ENCODE results near the gene ISL2. TPM values are rescaled to one million over a fixed set of nuclear protein-coding genes. Genes with fewer than 3 reads are reported as not detected.

The ISL2 gene
- polyA plus RNA-seq, 1 donor (not counting 4 experiments of a cell fraction or from before 2014, with no cell fraction given): not detected

DNA sequence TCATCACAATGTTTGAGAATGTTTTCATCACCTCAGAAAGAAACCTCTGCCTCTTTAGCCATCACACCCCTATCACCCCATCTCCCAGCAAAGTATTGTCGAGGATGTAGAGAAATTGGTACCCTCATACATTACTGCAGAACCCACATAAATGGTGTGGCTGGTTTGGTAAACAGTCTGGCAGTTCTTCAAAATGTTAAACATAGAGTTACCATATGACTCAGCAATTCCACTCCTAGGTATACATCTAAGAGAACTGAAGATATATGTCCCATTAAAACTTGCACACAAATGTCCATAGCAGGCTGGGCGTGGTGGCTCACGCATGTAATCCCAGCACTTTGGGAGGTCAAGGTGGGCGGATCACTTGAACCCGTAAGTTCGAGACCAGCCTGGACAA is 16.6 kb upstream of the ISL2 start:
- H3K9me3 ChIP-seq (ENCODE audit: control insufficient read depth, low read depth, low read length): no peaks in the 10 kb centered on the region
- no peak for TF ChIP-seq EZH2 (IDR thresholded peaks at IDR 0.05; ENCODE audit: low read length)
- TF ChIP-seq, protein P1, sequence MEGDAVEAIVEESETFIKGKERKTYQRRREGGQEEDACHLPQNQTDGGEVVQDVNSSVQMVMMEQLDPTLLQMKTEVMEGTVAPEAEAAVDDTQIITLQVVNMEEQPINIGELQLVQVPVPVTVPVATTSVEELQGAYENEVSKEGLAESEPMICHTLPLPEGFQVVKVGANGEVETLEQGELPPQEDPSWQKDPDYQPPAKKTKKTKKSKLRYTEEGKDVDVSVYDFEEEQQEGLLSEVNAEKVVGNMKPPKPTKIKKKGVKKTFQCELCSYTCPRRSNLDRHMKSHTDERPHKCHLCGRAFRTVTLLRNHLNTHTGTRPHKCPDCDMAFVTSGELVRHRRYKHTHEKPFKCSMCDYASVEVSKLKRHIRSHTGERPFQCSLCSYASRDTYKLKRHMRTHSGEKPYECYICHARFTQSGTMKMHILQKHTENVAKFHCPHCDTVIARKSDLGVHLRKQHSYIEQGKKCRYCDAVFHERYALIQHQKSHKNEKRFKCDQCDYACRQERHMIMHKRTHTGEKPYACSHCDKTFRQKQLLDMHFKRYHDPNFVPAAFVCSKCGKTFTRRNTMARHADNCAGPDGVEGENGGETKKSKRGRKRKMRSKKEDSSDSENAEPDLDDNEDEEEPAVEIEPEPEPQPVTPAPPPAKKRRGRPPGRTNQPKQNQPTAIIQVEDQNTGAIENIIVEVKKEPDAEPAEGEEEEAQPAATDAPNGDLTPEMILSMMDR (optimal IDR thresholded peaks at IDR 0.05 in 1 of 3, IDR thresholded peaks at IDR 0.05 in 1 of 3, conservative IDR thresholded peaks at IDR 0.05 in 1 of 3; ENCODE audit: extremely low read depth in 1 of 3, insufficient read depth in 2 of 3, low read length in 3 of 3): no peak
- H3K4me2 ChIP-seq (ENCODE audit: control insufficient read depth, extremely low read depth, insufficient read depth, low read depth, low read length): no peak overlapping the region
- no peak overlapping the region for H3K9ac ChIP-seq (ENCODE audit: control insufficient read depth, extremely low read depth, insufficient read depth, low read length)
- no peak overlapping the region for H2AFZ ChIP-seq (ENCODE audit: control insufficient read depth, low read length)
- dilution Hi-C loops (cut with MboI; ENCODE audit: extremely low pct_ligation_motif_present, low sequenced_read_pairs): no loop called here
- H3K36me3 ChIP-seq (ENCODE audit: control insufficient read depth in 2 of 2, extremely low read depth in 1 of 2, insufficient read depth in 2 of 2, low read length in 2 of 2): no peaks in the 10 kb centered on the region
- H4K20me1 ChIP-seq (ENCODE audit: control insufficient read depth, extremely low read depth, insufficient read depth, low read length): no peaks in the 10 kb centered on the region
- FAIRE-seq (no peak), DNase-seq (ENCODE audit: low read depth, low spot score) (no peak)
- H3K27me3 ChIP-seq (ENCODE audit: control insufficient read depth, extremely low read depth, insufficient read depth, low read length): no peaks in the 10 kb centered on the region
- peaks cover 3% of the 10 kb centered on the region for H3K4me1 ChIP-seq (ENCODE audit: control insufficient read depth, extremely low read depth, insufficient read depth, low read length)
- no peak overlapping the region for H3K4me3 ChIP-seq (ENCODE audit: control insufficient read depth in 2 of 3, extremely low read depth in 1 of 3, insufficient read depth in 2 of 3, low read depth in 1 of 3, low read length in 3 of 3)
- no peaks in the 10 kb centered on the region for H3K79me2 ChIP-seq (ENCODE audit: control insufficient read depth, insufficient read depth, low read length)
- no peak overlapping the region for H3K27ac ChIP-seq (ENCODE audit: control insufficient read depth, insufficient read depth, low read length)
- no peaks in the 10 kb centered on the region for H3K9me1 ChIP-seq (ENCODE audit: control insufficient read depth, extremely low read depth, insufficient read depth, low read length)

DNA sequence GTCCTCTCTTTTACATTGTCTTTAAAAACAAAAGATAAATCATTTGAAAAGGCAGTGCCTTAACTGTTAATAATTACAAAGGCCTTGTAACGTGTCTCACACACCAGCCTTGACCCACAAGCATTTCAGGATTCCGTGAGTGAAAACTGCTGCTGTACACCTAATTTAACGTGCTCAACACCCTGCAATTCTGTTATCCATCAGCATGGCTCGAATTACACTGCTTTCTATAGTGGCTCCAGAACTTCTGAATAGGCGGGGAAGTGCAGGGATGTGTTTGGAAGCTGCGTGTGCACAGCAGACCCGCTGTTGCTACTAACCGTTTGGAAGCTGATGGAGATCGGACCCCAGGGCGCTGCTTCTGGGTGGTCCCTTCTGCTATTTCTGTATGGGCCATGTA is 15.4 kb upstream of the ISL2 start:
- Histone ChIP-seq H3K27ac (ENCODE audit: control insufficient read depth, insufficient read depth, low read length) (no peak overlapping the region), H3K36me3 (ENCODE audit: control insufficient read depth in 2 of 2, extremely low read depth in 1 of 2, insufficient read depth in 2 of 2, low read length in 2 of 2) (no peaks in the 10 kb centered on the region), H3K4me1 (ENCODE audit: control insufficient read depth, extremely low read depth, insufficient read depth, low read length) (peaks cover 3% of the 10 kb centered on the region), H3K79me2 (ENCODE audit: control insufficient read depth, insufficient read depth, low read length) (no peaks in the 10 kb centered on the region), H3K9me1 (ENCODE audit: control insufficient read depth, extremely low read depth, insufficient read depth, low read length) (no peaks in the 10 kb centered on the region), H3K27me3 (ENCODE audit: control insufficient read depth, extremely low read depth, insufficient read depth, low read length) (no peaks in the 10 kb centered on the region), H3K9me3 (ENCODE audit: control insufficient read depth, low read depth, low read length) (no peaks in the 10 kb centered on the region), H3K9ac (ENCODE audit: control insufficient read depth, extremely low read depth, insufficient read depth, low read length) (no peak overlapping the region), H2AFZ (ENCODE audit: control insufficient read depth, low read length) (no peak overlapping the region), H3K4me3 (ENCODE audit: control insufficient read depth in 2 of 3, extremely low read depth in 1 of 3, insufficient read depth in 2 of 3, low read depth in 1 of 3, low read length in 3 of 3) (no peak overlapping the region), H3K4me2 (ENCODE audit: control insufficient read depth, extremely low read depth, insufficient read depth, low read depth, low read length) (no peak overlapping the region), H4K20me1 (ENCODE audit: control insufficient read depth, extremely low read depth, insufficient read depth, low read length) (no peaks in the 10 kb centered on the region)
- dilution Hi-C loops (cut with MboI; ENCODE audit: extremely low pct_ligation_motif_present, low sequenced_read_pairs): no loop called here
- no peak for TF ChIP-seq EZH2 (IDR thresholded peaks at IDR 0.05; ENCODE audit: low read length)
- TF ChIP-seq, protein P1 (optimal IDR thresholded peaks at IDR 0.05 in 1 of 3, IDR thresholded peaks at IDR 0.05 in 1 of 3, conservative IDR thresholded peaks at IDR 0.05 in 1 of 3; ENCODE audit: extremely low read depth in 1 of 3, insufficient read depth in 2 of 3, low read length in 3 of 3): no peak
- FAIRE-seq (no peak), DNase-seq (ENCODE audit: low read depth, low spot score) (no peak)

Data from keratinocyte (primary cell).